ENCODE measurements around the gene CD226. TPM values are rescaled to one million over a fixed set of nuclear protein-coding genes. Genes with fewer than 3 reads are reported as not detected.
"Not testable (repeated sequence)": the region's sequence is repeated elsewhere in the genome, so short reads cannot be mapped to it uniquely, and the experiment has no call there.

The CD226 gene
- total RNA-seq, 2 donors from 2014 or later = 1.0 to 1.1 TPM

GRCh38 chr18:69943021-69943420, 4.7 kb downstream of the CD226 start:
- Histone ChIP-seq H3K27me3 (no peaks in the 10 kb centered on the region), H3K9ac (ENCODE audit: low read depth in 2 of 2, low read length in 2 of 2) (no peak overlapping the region)

GRCh38 chr18:69941183-69941582, 6.5 kb downstream of the CD226 start:
- H3K9ac ChIP-seq (ENCODE audit: low read depth in 2 of 2, low read length in 2 of 2) = no peak overlapping the region
- no peak for TF ChIP-seq CTCF (IDR thresholded peaks at IDR 0.05)
- DNase-seq = no peak
- no peaks in the 10 kb centered on the region for H3K27me3 ChIP-seq
- no peaks in the 10 kb centered on the region for H3K9me3 ChIP-seq
- H3K27ac ChIP-seq = no peak overlapping the region
- intact Hi-C loops (cut with DNase I) = no loop called here
- no peaks in the 10 kb centered on the region for H3K36me3 ChIP-seq
- H3K4me3 ChIP-seq = no peak overlapping the region
- no peaks in the 10 kb centered on the region for H3K4me1 ChIP-seq

More at GRCh38 chr18:69943021-69943420, 4.7 kb downstream of the CD226 start:
- Histone ChIP-seq H3K27ac (no peak overlapping the region), H3K4me3 (no peak overlapping the region), H3K9me3 (no peaks in the 10 kb centered on the region), H3K36me3 (no peaks in the 10 kb centered on the region), H3K4me1 (no peaks in the 10 kb centered on the region)
- no peak for DNase-seq
- intact Hi-C loops (cut with DNase I) = no loop called here
- TF ChIP-seq CTCF (IDR thresholded peaks at IDR 0.05) = no peak

- H3K9me3 ChIP-seq; H3K27ac ChIP-seq; H3K27me3 ChIP-seq; DNase-seq; H3K36me3 ChIP-seq; H3K9ac ChIP-seq (ENCODE audit: low read depth in 2 of 2, low read length in 2 of 2); intact Hi-C loops (cut with DNase I); H3K4me1 ChIP-seq; H3K4me3 ChIP-seq: not testable (repeated sequence)
These were observed 7.9 kb downstream of the CD226 start for GRCh38 chr18:69939812-69940211.

GRCh38 chr18:69936191-69936558, 11.5 kb downstream of the CD226 start:
- Histone ChIP-seq H3K36me3 (no peaks in the 10 kb centered on the region), H3K4me1 (no peaks in the 10 kb centered on the region), H3K27me3 (no peaks in the 10 kb centered on the region), H3K9ac (ENCODE audit: low read depth in 2 of 2, low read length in 2 of 2) (no peak overlapping the region), H3K27ac (no peak overlapping the region), H3K9me3 (no peaks in the 10 kb centered on the region), H3K4me3 (no peak overlapping the region)
- intact Hi-C loops (cut with DNase I) = no loop called here
- no peak for DNase-seq
- no peak for TF ChIP-seq CTCF (IDR thresholded peaks at IDR 0.05)

DNA sequence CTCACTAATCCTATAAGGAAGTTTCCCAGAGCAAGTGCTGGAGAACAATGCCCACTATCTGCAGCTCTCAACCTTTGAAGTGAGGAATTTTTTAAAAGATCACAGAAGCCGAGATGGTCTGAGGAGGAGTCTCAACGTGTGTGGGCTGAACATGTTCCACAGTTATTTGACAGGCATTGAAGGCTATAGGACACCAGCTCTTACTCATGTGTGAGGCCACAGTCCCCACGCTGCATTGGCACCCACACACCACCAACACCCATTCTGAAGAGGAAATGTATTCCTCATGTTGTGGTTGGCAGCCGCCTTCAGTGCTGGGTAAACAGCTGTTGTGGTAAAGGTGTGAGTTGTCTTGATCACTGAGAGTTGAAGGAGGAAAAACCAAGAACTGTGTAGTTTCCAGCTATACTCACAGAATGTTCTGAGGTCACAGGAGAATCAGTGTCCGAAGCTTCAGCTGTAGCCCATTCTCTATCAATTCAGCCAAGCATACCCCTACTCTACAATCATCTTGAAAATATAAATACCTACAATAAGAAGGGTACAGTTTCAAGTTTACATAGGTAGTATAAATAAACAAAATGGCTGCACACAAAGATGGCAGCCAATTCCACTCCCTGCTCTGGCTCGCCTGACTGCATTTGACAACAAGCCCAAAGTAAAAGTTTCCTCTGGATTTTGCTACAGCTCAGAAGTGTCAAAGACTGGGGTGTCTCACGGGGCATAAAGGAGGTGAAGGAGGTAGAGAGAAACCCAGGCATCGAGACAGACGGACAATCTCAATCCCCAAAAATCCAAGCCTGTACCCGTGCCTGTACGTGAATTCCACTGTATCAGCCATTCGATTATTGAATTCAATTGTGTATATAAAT, 12.1 kb downstream of the CD226 start:
- Histone ChIP-seq H3K27ac (no peak overlapping the region), H3K4me3 (no peak overlapping the region), H3K36me3 (no peaks in the 10 kb centered on the region), H3K9me3 (no peaks in the 10 kb centered on the region), H3K4me1 (no peaks in the 10 kb centered on the region), H3K27me3 (no peaks in the 10 kb centered on the region), H3K9ac (ENCODE audit: low read depth in 2 of 2, low read length in 2 of 2) (no peak overlapping the region)
- no peak for TF ChIP-seq CTCF (IDR thresholded peaks at IDR 0.05)
- DNase-seq = no peak
- intact Hi-C loops (cut with DNase I) = no loop called here

GRCh38 chr18:69934601-69935265, 12.9 kb downstream of the CD226 start:
- no peak for TF ChIP-seq CTCF (IDR thresholded peaks at IDR 0.05)
- no peak for DNase-seq
- H3K4me1 ChIP-seq = no peaks in the 10 kb centered on the region
- H3K9ac ChIP-seq (ENCODE audit: low read depth in 2 of 2, low read length in 2 of 2) = no peak overlapping the region
- no peaks in the 10 kb centered on the region for H3K27me3 ChIP-seq
- H3K9me3 ChIP-seq = no peaks in the 10 kb centered on the region
- H3K36me3 ChIP-seq = no peaks in the 10 kb centered on the region
- no peak overlapping the region for H3K27ac ChIP-seq
- intact Hi-C loops (cut with DNase I) = no loop called here
- no peak overlapping the region for H3K4me3 ChIP-seq
